Measurements from ENCODE around the gene ROBO1. TPM values are rescaled to one million over a fixed set of nuclear protein-coding genes. Genes with fewer than 3 reads are reported as not detected.

The ROBO1 gene
- total RNA-seq, 1 experiment from 2014 or later: 67.6 TPM

GRCh38 chr3:79765911-79766310, 1.9 kb downstream of the ROBO1 start:
- intact Hi-C loops (cut with micrococcal nuclease; ENCODE audit: unreplicated experiment): no loop called here
- Histone ChIP-seq H3K4me3 (ENCODE audit: low read depth, low read length, poor library complexity, severe bottlenecking) (peak overlapping the region; percentile 43), H3K9me3 (ENCODE audit: low read depth, low read length, poor library complexity, severe bottlenecking) (no peaks in the 10 kb centered on the region), H3K27ac (ENCODE audit: low read depth, low read length, poor library complexity, severe bottlenecking) (no peak overlapping the region), H3K27me3 (replicated peaks; ENCODE audit: insufficient read depth, low read depth, low read length, poor library complexity) (peaks cover 23% of the 10 kb centered on the region), H3K36me3 (ENCODE audit: insufficient read depth, low read length, poor library complexity, severe bottlenecking) (no peaks in the 10 kb centered on the region), H3K4me1 (ENCODE audit: insufficient read depth, low read length, poor library complexity, severe bottlenecking) (no peaks in the 10 kb centered on the region)
- BruUV-seq (replicated peaks): no TSS peak
- POLR2A ChIA-PET (ENCODE audit: low non-redundant PET): no interaction called here
- TF ChIP-seq CTCF (conservative IDR thresholded peaks at IDR 0.05; ENCODE audit: low read depth, low read length) (no peak), EZH2 (IDR thresholded peaks at IDR 0.05; ENCODE audit: borderline replicate concordance, low read depth, low read length, poor library complexity, severe bottlenecking) (no peak)
- CTCF ChIA-PET: no interaction called here
- DNase-seq (ENCODE audit: low spot score): no peak

- Histone ChIP-seq H3K9me3 (ENCODE audit: low read depth, low read length, poor library complexity, severe bottlenecking) (no peaks in the 10 kb centered on the region), H3K27ac (ENCODE audit: low read depth, low read length, poor library complexity, severe bottlenecking) (no peak overlapping the region), H3K27me3 (replicated peaks; ENCODE audit: insufficient read depth, low read depth, low read length, poor library complexity) (peaks cover 9% of the 10 kb centered on the region), H3K4me3 (ENCODE audit: low read depth, low read length, poor library complexity, severe bottlenecking) (no peak overlapping the region), H3K4me1 (ENCODE audit: insufficient read depth, low read length, poor library complexity, severe bottlenecking) (no peaks in the 10 kb centered on the region), H3K36me3 (ENCODE audit: insufficient read depth, low read length, poor library complexity, severe bottlenecking) (no peaks in the 10 kb centered on the region)
- no TSS peak for BruUV-seq (replicated peaks)
- peak; percentile 4 for DNase-seq (ENCODE audit: low spot score)
- POLR2A ChIA-PET (ENCODE audit: low non-redundant PET): no interaction called here
- intact Hi-C loops (cut with micrococcal nuclease; ENCODE audit: unreplicated experiment): no loop called here
- CTCF ChIA-PET: no interaction called here
- TF ChIP-seq EZH2 (IDR thresholded peaks at IDR 0.05; ENCODE audit: borderline replicate concordance, low read depth, low read length, poor library complexity, severe bottlenecking): no peak
- TF ChIP-seq CTCF (conservative IDR thresholded peaks at IDR 0.05; ENCODE audit: low read depth, low read length): no peak
Observed at GRCh38 chr3:79761441-79761840, 6.4 kb downstream of the ROBO1 start.

- Histone ChIP-seq H3K9me3 (ENCODE audit: low read depth, low read length, poor library complexity, severe bottlenecking) (no peaks in the 10 kb centered on the region), H3K4me1 (ENCODE audit: insufficient read depth, low read length, poor library complexity, severe bottlenecking) (no peaks in the 10 kb centered on the region), H3K36me3 (ENCODE audit: insufficient read depth, low read length, poor library complexity, severe bottlenecking) (no peaks in the 10 kb centered on the region), H3K27me3 (replicated peaks; ENCODE audit: insufficient read depth, low read depth, low read length, poor library complexity) (no peaks in the 10 kb centered on the region), H3K4me3 (ENCODE audit: low read depth, low read length, poor library complexity, severe bottlenecking) (no peak overlapping the region), H3K27ac (ENCODE audit: low read depth, low read length, poor library complexity, severe bottlenecking) (no peak overlapping the region)
- no TSS peak for BruUV-seq (replicated peaks)
- ChIA-PET CTCF (no interaction called here), POLR2A (ENCODE audit: low non-redundant PET) (no interaction called here)
- DNase-seq (ENCODE audit: low spot score): no peak
- intact Hi-C loops (cut with micrococcal nuclease; ENCODE audit: unreplicated experiment): no loop called here
- no peak for TF ChIP-seq CTCF (conservative IDR thresholded peaks at IDR 0.05; ENCODE audit: low read depth, low read length)
- TF ChIP-seq EZH2 (IDR thresholded peaks at IDR 0.05; ENCODE audit: borderline replicate concordance, low read depth, low read length, poor library complexity, severe bottlenecking): no peak
Observed at GRCh38 chr3:79751703-79752102, 16.1 kb downstream of the ROBO1 start.

Measured in A673 (cell line).